GM12873 (cell line): ENCODE results near the gene SH2D1A.

Experiments
- TF ChIP-seq, protein P1 (sequence below): IDR thresholded peaks from 2 replicates; pipeline ENCODE4 v1.5.1; 2012; ENCODE audit warnings: low read depth, mild to moderate bottlenecking, moderate library complexity, low read length, control low read depth; ENCODE audit not compliant: insufficient read depth; ENCODE audit errors: missing control alignments

SH2D1A gene

DNA sequence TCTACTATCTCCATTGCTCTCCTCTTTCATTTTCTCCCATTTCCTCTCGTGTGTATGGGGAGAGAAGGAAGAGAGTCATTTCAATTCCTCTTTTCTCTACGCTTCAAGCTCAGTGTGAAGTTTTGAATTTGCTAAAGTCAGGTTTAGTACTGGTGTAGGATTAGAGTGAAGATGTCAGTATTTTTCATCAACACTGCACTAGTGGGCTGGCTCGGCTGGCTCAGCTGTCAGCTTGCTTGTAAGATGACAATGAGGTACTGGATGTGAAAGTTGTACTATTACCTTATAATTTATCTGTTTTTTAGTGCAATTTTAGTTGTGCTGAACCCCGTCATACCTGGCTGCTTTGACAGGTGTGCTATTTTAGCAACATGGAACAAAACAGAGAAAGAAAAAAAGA lies 2.1 kb upstream of the SH2D1A start:
- TF ChIP-seq, protein P1, sequence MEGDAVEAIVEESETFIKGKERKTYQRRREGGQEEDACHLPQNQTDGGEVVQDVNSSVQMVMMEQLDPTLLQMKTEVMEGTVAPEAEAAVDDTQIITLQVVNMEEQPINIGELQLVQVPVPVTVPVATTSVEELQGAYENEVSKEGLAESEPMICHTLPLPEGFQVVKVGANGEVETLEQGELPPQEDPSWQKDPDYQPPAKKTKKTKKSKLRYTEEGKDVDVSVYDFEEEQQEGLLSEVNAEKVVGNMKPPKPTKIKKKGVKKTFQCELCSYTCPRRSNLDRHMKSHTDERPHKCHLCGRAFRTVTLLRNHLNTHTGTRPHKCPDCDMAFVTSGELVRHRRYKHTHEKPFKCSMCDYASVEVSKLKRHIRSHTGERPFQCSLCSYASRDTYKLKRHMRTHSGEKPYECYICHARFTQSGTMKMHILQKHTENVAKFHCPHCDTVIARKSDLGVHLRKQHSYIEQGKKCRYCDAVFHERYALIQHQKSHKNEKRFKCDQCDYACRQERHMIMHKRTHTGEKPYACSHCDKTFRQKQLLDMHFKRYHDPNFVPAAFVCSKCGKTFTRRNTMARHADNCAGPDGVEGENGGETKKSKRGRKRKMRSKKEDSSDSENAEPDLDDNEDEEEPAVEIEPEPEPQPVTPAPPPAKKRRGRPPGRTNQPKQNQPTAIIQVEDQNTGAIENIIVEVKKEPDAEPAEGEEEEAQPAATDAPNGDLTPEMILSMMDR = no peak

GRCh38 chrX:124346877-124347241 lies 496 bp downstream of the SH2D1A start:
- TF ChIP-seq, protein P1 = no peak

- TF ChIP-seq, protein P1 = no peak
Observed at GRCh38 chrX:124347242-124347641, 879 bp downstream of the SH2D1A start.

DNA sequence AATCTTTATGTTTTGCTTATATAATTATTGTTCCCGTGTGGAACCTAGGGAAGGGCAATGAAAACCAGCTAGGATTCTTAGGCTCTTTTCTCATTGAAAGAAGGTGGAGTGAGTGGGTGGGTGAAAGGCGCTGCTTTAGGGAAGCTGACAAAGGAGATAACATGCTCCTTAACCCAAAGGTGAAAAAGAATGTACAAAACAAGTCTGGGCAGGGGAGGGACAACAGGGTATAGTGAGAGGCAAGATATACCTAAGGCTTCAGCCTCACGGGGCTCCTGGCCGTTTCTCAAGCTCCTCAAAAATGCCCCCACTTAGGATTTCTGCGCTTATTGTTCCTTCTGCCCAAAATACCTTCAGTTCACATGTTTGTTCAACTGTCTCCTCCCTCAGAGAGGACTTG lies 1.8 kb downstream of the SH2D1A start:
- TF ChIP-seq, protein P1 = no peak

- TF ChIP-seq, protein P1 = no peak
Observed at GRCh38 chrX:124348885-124349453, 2.6 kb downstream of the SH2D1A start.

- TF ChIP-seq, protein P1 = no peak
Observed at GRCh38 chrX:124354648-124355047, 8.3 kb downstream of the SH2D1A start.

DNA sequence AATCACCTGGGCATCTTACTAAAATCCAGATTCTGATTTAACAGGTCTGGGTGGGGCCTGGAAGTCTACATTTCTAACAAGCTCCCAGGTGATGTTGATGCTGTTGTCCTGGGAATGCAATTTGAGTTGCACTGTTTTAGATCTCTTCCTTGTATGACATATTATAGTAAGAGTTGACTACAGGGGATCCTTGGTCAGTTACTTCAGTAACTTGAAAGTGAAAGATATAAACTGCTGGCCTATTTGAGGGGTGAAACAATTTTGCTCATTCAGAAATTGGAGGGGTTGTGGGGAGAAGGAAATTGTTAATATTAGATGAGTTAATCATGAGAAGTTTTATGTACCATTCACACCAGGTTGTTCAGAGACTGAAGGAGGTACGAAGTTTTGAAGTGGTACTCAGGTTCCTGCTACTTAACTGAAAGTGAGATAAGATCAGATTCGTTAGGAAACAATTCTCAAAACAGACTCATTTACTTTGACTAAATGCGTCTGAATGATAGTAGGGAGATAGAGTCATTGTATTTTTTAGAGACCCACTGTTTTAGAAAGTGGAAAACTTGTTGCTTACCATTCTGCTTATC lies 12.5 kb downstream of the SH2D1A start:
- TF ChIP-seq, protein P1 = no peak
